ENCODE results near the gene CRISPLD2. TPM values are rescaled to one million over a fixed set of nuclear protein-coding genes. Genes with fewer than 3 reads are reported as not detected.

The CRISPLD2 gene
- polyA plus RNA-seq, 1 donor from 2014 or later, result 0.06 TPM

- Histone ChIP-seq H4K20me1 (ENCODE audit: insufficient read depth) (no peaks in the 10 kb centered on the region), H3K9ac (ENCODE audit: low read length) (no peak overlapping the region), H3K79me2 (replicated peaks; ENCODE audit: insufficient read depth, low read length) (no peaks in the 10 kb centered on the region), H3K27ac (ENCODE audit: low read length) (no peak overlapping the region), H3K9me2 (ENCODE audit: insufficient read depth, low read length) (no peaks in the 10 kb centered on the region), H3F3A (ENCODE audit: insufficient read depth, low read length, poor library complexity, severe bottlenecking) (no peaks in the 10 kb centered on the region), H3K27me3 (ENCODE audit: insufficient read depth, low read depth, low read length) (no peaks in the 10 kb centered on the region), H2AFZ (ENCODE audit: low read depth, low read length) (no peak overlapping the region), H3K36me3 (ENCODE audit: insufficient read depth, low read length) (no peaks in the 10 kb centered on the region), H3K4me3 (ENCODE audit: low read length) (no peak overlapping the region), H3K9me3 (ENCODE audit: low read length) (no peaks in the 10 kb centered on the region), H3K4me2 (ENCODE audit: low read length) (no peak overlapping the region)
- TF ChIP-seq REST (IDR thresholded peaks at IDR 0.05; ENCODE audit: borderline replicate concordance) (no peak), SMC3 (conservative IDR thresholded peaks at IDR 0.05; ENCODE audit: poor library complexity) (no peak), EP300 (conservative IDR thresholded peaks at IDR 0.05; ENCODE audit: poor library complexity, severe bottlenecking) (no peak), RAD21 (conservative IDR thresholded peaks at IDR 0.05) (no peak), MXI1 (conservative IDR thresholded peaks at IDR 0.05; ENCODE audit: poor library complexity, severe bottlenecking) (no peak), CTCF (IDR thresholded peaks at IDR 0.05; ENCODE audit: poor library complexity, severe bottlenecking) (no peak), EZH2 (IDR thresholded peaks at IDR 0.05; ENCODE audit: borderline replicate concordance, insufficient read depth, low read length, poor library complexity, severe bottlenecking) (no peak), POLR2AphosphoS5 (IDR thresholded peaks at IDR 0.05) (no peak), TAF1 (IDR thresholded peaks at IDR 0.05; ENCODE audit: low read depth) (no peak)
Measured at GRCh38 chr16:84828322-84828721, 8.5 kb downstream of the CRISPLD2 start.

GRCh38 chr16:84829168-84829965 is 9.6 kb downstream of the CRISPLD2 start:
- H3K9me2 ChIP-seq (ENCODE audit: insufficient read depth, low read length), result no peaks in the 10 kb centered on the region
- H3K9ac ChIP-seq (ENCODE audit: low read length), result no peak overlapping the region
- no peak overlapping the region for H3K27ac ChIP-seq (ENCODE audit: low read length)
- H2AFZ ChIP-seq (ENCODE audit: low read depth, low read length), result no peak overlapping the region
- no peak for TF ChIP-seq EZH2 (IDR thresholded peaks at IDR 0.05; ENCODE audit: borderline replicate concordance, insufficient read depth, low read length, poor library complexity, severe bottlenecking)
- TF ChIP-seq POLR2AphosphoS5 (IDR thresholded peaks at IDR 0.05), result no peak
- no peak for TF ChIP-seq MXI1 (conservative IDR thresholded peaks at IDR 0.05; ENCODE audit: poor library complexity, severe bottlenecking)
- no peak for TF ChIP-seq SMC3 (conservative IDR thresholded peaks at IDR 0.05; ENCODE audit: poor library complexity)
- TF ChIP-seq CTCF (IDR thresholded peaks at IDR 0.05; ENCODE audit: poor library complexity, severe bottlenecking), result no peak
- no peak for TF ChIP-seq TAF1 (IDR thresholded peaks at IDR 0.05; ENCODE audit: low read depth)
- TF ChIP-seq RAD21 (conservative IDR thresholded peaks at IDR 0.05), result no peak
- no peak for TF ChIP-seq REST (IDR thresholded peaks at IDR 0.05; ENCODE audit: borderline replicate concordance)
- TF ChIP-seq EP300 (conservative IDR thresholded peaks at IDR 0.05; ENCODE audit: poor library complexity, severe bottlenecking), result no peak
- no peaks in the 10 kb centered on the region for H3K79me2 ChIP-seq (replicated peaks; ENCODE audit: insufficient read depth, low read length)
- H3K9me3 ChIP-seq (ENCODE audit: low read length), result no peaks in the 10 kb centered on the region
- no peak overlapping the region for H3K4me2 ChIP-seq (ENCODE audit: low read length)
- no peaks in the 10 kb centered on the region for H3K27me3 ChIP-seq (ENCODE audit: insufficient read depth, low read depth, low read length)
- no peak overlapping the region for H3K4me3 ChIP-seq (ENCODE audit: low read length)
- H3F3A ChIP-seq (ENCODE audit: insufficient read depth, low read length, poor library complexity, severe bottlenecking), result no peaks in the 10 kb centered on the region
- H4K20me1 ChIP-seq (ENCODE audit: insufficient read depth), result no peaks in the 10 kb centered on the region
- no peaks in the 10 kb centered on the region for H3K36me3 ChIP-seq (ENCODE audit: insufficient read depth, low read length)
